Endothelial cell of umbilical vein (primary cell): Measurements from ENCODE around the gene SFXN3. TPM values are rescaled to one million over a fixed set of nuclear protein-coding genes. Genes with fewer than 3 reads are reported as not detected.
A peak's percentile ranks its signal among the peaks of the same experiment; 100 is the strongest.
"Not testable (repeated sequence)": the region's sequence is repeated elsewhere in the genome, so short reads cannot be mapped to it uniquely, and the experiment has no call there.

Experiments
- BruUV-seq: library from RNA; stranded (reverse); fragments of 400-500 nt; replicated peaks from 2 replicates; lab custom pipeline; 2021; lab: Mats Ljungman, UMichigan
- CTCF ChIA-PET: fragments of 300-600, 350-600 bp; sonication (Branson Sonifier 250); formaldehyde crosslinking; loops from one replicate; lab custom pipeline; 2021; ENCODE audit warnings: antibody characterized with exemption, inconsistent platforms; lab: Charles Lee
- POLR2A ChIA-PET: fragments of 300-600, 350-600 bp; sonication (Branson Sonifier 250); formaldehyde crosslinking; loops from one replicate; lab custom pipeline; 2021; ENCODE audit warnings: antibody characterized with exemption, inconsistent platforms; lab: Charles Lee
- DNase-seq: peaks from one replicate; pipeline ENCODE4 v3.0.0-alpha.2; 2011; ENCODE audit warnings: low read depth, low spot score
- FAIRE-seq: peaks from 2 replicates; lab custom pipeline; 2011; peaks lifted over from hg19 to GRCh38; lab: Jason Lieb, UNC
- H2AFZ ChIP-seq: 2 replicates; pipeline ENCODE4 v1.6.0; 2012; ENCODE audit warnings: low read depth, low read length, control low read depth, inconsistent platforms
- H3K27ac ChIP-seq: 2 replicates; pipeline ENCODE4 v1.5.1; 2011; ENCODE audit warnings: low read depth, mild to moderate bottlenecking, control low read depth, low read length, moderate library complexity; ENCODE audit not compliant: insufficient read depth
- H3K27me3 ChIP-seq, 2 experiments: 2 replicates each; pipeline versions ENCODE4 v1.6.0 to v1.6.1; 2011; ENCODE audit warnings: low read length in 2 of 2, mixed read lengths in 1 of 2; ENCODE audit not compliant: control insufficient read depth in 2 of 2, insufficient read depth in 2 of 2
- H3K36me3 ChIP-seq, 2 experiments: 2 replicates in 1 of 2; 3 replicates in 1 of 2; pipeline ENCODE4 v1.5.1; 2011; ENCODE audit warnings: low read length in 2 of 2, mild to moderate bottlenecking in 1 of 2, moderate library complexity in 1 of 2; ENCODE audit not compliant: control insufficient read depth in 2 of 2, insufficient read depth in 2 of 2; ENCODE audit errors: extremely low read depth in 1 of 2
- H3K4me1 ChIP-seq: 3 replicates; pipeline ENCODE4 v1.5.1; 2011; ENCODE audit warnings: mild to moderate bottlenecking, low read length; ENCODE audit not compliant: control insufficient read depth, insufficient read depth; ENCODE audit errors: extremely low read depth
- H3K4me2 ChIP-seq: 2 replicates; pipeline ENCODE4 v1.6.1; 2011; ENCODE audit warnings: low read length, control low read depth, mixed read lengths; ENCODE audit not compliant: insufficient read depth
- H3K4me3 ChIP-seq, 3 experiments: fragments of 200-600 bp in 1 of 3; sonication (generic), shearing (Covaris generic) in 1 of 3; replicated peaks in 1 of 3; 2 replicates each; pipeline ENCODE4 v1.5.1; 2011 to 2016; ENCODE audit warnings: control low read depth in 3 of 3, low read length in 3 of 3, mild to moderate bottlenecking in 2 of 3, inconsistent platforms in 1 of 3, low read depth in 1 of 3, moderate library complexity in 1 of 3; ENCODE audit not compliant: insufficient read depth in 1 of 3
- H3K79me2 ChIP-seq: 2 replicates; pipeline ENCODE4 v1.6.0; 2012; ENCODE audit warnings: low read length, inconsistent platforms; ENCODE audit not compliant: control insufficient read depth, insufficient read depth
- H3K9ac ChIP-seq: replicated peaks from 2 replicates; pipeline ENCODE3; 2011; ENCODE audit warnings: low read length, control low read depth; ENCODE audit not compliant: insufficient read depth; ENCODE audit errors: extremely low read depth
- H3K9me1 ChIP-seq: replicated peaks from 3 replicates; pipeline ENCODE4 v1.6.0; 2011; ENCODE audit warnings: mild to moderate bottlenecking, low read length; ENCODE audit not compliant: control insufficient read depth, insufficient read depth; ENCODE audit errors: extremely low read depth
- H3K9me3 ChIP-seq: replicated peaks from 2 replicates; pipeline ENCODE4 v1.5.1; 2012; ENCODE audit warnings: low read length, inconsistent platforms; ENCODE audit not compliant: control insufficient read depth, insufficient read depth
- H4K20me1 ChIP-seq: replicated peaks from 2 replicates; pipeline ENCODE3; 2011; ENCODE audit warnings: mild to moderate bottlenecking, low read length; ENCODE audit not compliant: control insufficient read depth, insufficient read depth; ENCODE audit errors: extremely low read depth
- GATA2 ChIP-seq: IDR thresholded peaks from 2 replicates; pipeline ENCODE4 v1.7.0; 2011; ENCODE audit warnings: low read depth, mild to moderate bottlenecking, moderate library complexity, mixed read lengths, low read length; ENCODE audit not compliant: insufficient read length, insufficient read depth
- JUN ChIP-seq: IDR thresholded peaks from 2 replicates; pipeline ENCODE4 v1.6.1; 2011; ENCODE audit warnings: borderline replicate concordance, low read depth; ENCODE audit not compliant: insufficient read length, insufficient read depth
- POLR2A ChIP-seq: IDR thresholded peaks from 2 replicates; pipeline ENCODE4 v1.6.1; 2012; ENCODE audit warnings: low read depth, mild to moderate bottlenecking, control low read depth, low read length
- POLR2AphosphoS5 ChIP-seq: IDR thresholded peaks from 2 replicates; pipeline ENCODE4 v1.6.1; 2012; ENCODE audit warnings: low read depth, mild to moderate bottlenecking, control low read depth, low read length, moderate library complexity; ENCODE audit not compliant: insufficient read depth
- dilution Hi-C: fragments of 300-500 bp; cut with MboI; formaldehyde crosslinking; loops from one replicate; pipeline ENCODE4 v1.15.0; 2019; ENCODE audit warnings: low sequenced_read_pairs; ENCODE audit not compliant: extremely low pct_ligation_motif_present
- intact Hi-C: fragments of 100-400 bp; cut with micrococcal nuclease; formaldehyde crosslinking; loops from one replicate; pipeline ENCODE4 v1.10.0; 2022
- polyA plus RNA-seq, 4 experiments: library from polyadenylated mRNA; depleted of rRNA in 3 of 4; stranded (reverse) in 3 of 4; unstranded in 1 of 4; fragments of >200 nt; gene quantifications; 2 replicates each; pipeline versions ENCODE4 v1.2.1 to v1.2.3, GENCODE V29; 2011 to 2012; ENCODE audit warnings: missing spikeins in 1 of 4
- total RNA-seq: library from RNA; stranded (reverse); gene quantifications from 2 replicates; pipeline ENCODE4 v1.2.3, GENCODE V29; 2021
- TF ChIP-seq, protein P1 (sequence below), 2 donors: IDR thresholded peaks; 1 replicate in 1 of 2; 2 replicates in 1 of 2; pipeline ENCODE4 v1.5.1; 2011; ENCODE audit warnings: low read length in 2 of 2, mild to moderate bottlenecking in 2 of 2, moderate library complexity in 2 of 2, control low read depth in 1 of 2, inconsistent platforms in 1 of 2, low read depth in 1 of 2; ENCODE audit not compliant: insufficient read depth in 1 of 2; ENCODE audit errors: extremely low read depth in 1 of 2

Gene SFXN3
- total and polyA plus RNA-seq, 2 donors (not counting 3 experiments of a cell fraction or from before 2014, with no cell fraction given) = 83.1 to 117 TPM

DNA sequence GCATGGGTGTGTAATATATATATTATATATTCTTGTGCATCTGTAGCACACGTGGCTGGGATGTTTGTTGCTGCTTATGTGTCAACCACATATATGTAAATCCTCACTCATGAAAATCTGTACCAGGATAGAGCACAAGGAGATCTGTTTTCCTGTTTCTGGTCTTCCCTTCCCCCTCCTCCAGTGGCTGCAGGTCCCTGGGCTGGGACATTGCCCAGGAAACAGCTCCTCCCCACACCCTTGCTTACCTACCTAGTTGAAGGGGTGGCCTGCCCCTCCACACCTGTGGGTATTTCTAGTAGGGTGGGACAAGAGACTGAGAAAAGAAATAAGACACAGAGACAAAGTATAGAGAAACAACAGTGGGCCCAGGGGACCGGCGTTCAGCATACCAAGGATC is 2.2 kb downstream of the SFXN3 start:
- peaks cover 16% of the 10 kb centered on the region for H3K4me1 ChIP-seq
- FAIRE-seq = no peak
- H3K79me2 ChIP-seq = peaks cover 11% of the 10 kb centered on the region
- H3K4me2 ChIP-seq = peak overlapping the region; percentile 66
- H3K9ac ChIP-seq = no peak overlapping the region
- H3K27me3 ChIP-seq = peaks cover 0 to 8% of the 10 kb centered on the region in 2 experiments
- no peak for TF ChIP-seq POLR2A
- TF ChIP-seq JUN = no peak
- TF ChIP-seq, protein P1, sequence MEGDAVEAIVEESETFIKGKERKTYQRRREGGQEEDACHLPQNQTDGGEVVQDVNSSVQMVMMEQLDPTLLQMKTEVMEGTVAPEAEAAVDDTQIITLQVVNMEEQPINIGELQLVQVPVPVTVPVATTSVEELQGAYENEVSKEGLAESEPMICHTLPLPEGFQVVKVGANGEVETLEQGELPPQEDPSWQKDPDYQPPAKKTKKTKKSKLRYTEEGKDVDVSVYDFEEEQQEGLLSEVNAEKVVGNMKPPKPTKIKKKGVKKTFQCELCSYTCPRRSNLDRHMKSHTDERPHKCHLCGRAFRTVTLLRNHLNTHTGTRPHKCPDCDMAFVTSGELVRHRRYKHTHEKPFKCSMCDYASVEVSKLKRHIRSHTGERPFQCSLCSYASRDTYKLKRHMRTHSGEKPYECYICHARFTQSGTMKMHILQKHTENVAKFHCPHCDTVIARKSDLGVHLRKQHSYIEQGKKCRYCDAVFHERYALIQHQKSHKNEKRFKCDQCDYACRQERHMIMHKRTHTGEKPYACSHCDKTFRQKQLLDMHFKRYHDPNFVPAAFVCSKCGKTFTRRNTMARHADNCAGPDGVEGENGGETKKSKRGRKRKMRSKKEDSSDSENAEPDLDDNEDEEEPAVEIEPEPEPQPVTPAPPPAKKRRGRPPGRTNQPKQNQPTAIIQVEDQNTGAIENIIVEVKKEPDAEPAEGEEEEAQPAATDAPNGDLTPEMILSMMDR (IDR thresholded peaks at IDR 0.05; ENCODE audit: extremely low read depth in 1 of 2, insufficient read depth in 1 of 2, low read depth in 1 of 2, low read length in 2 of 2) = no peak
- no peak for TF ChIP-seq GATA2
- TF ChIP-seq POLR2AphosphoS5 = no peak
- intact Hi-C loops = loop anchor here (2.0 to 5.0 kb wide), 2 partner anchors 14 to 34 kb away; no protein-coding TSS in a partner anchor
- ChIA-PET POLR2A (no interaction called here), CTCF (interaction anchor here (1.0 to 6.3 kb wide), 3 partner anchors 8 to 17 kb away, joined by 4 to 74 read pairs (median 66); no protein-coding TSS in a partner anchor)
- DNase-seq = no peak
- H3K36me3 ChIP-seq = peaks cover 18 to 31% of the 10 kb centered on the region in 2 experiments
- no peak overlapping the region for H2AFZ ChIP-seq
- peak overlapping the region; percentile 91 for H3K27ac ChIP-seq
- peak overlapping the region in 2 of 3 experiments; percentile 71 to 77 for H3K4me3 ChIP-seq
- H4K20me1 ChIP-seq = no peaks in the 10 kb centered on the region
- no peaks in the 10 kb centered on the region for H3K9me1 ChIP-seq
- no TSS peak for BruUV-seq
- no peaks in the 10 kb centered on the region for H3K9me3 ChIP-seq
- dilution Hi-C loops = no loop called here

DNA sequence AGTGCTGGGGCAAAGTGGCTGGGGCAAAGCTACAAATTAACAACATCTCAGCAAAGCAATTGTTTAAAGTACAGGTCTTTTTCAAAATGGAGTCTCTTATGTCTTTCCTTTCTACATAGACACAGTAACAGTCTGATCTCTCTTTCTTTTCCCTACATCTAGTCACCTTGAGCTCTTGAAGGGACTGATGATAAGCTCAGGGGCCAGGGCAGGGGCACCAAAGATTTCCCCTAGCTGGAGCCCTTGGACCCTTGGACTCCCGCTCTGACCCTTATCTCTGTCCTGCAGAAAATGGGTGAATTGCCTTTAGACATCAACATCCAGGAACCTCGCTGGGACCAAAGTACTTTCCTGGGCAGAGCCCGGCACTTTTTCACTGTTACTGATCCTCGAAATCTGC is 3.4 kb downstream of the SFXN3 start:
- H3K27me3 ChIP-seq, DNase-seq, H3K4me3 ChIP-seq, H3K9ac ChIP-seq, H4K20me1 ChIP-seq, H3K9me1 ChIP-seq, FAIRE-seq, H3K9me3 ChIP-seq, dilution Hi-C loops, POLR2A ChIA-PET, BruUV-seq, H2AFZ ChIP-seq, H3K27ac ChIP-seq, H3K4me2 ChIP-seq: not testable (repeated sequence)
- CTCF ChIA-PET = interaction anchor here (0.8 to 9.9 kb wide), 6 partner anchors 8 to 61 kb away, joined by 3 to 104 read pairs (median 4); no protein-coding TSS in a partner anchor
- peaks cover 16% of the 10 kb centered on the region for H3K4me1 ChIP-seq
- intact Hi-C loops = loop anchor here (5.0 kb wide), 1 partner anchor 33 kb away; no protein-coding TSS in a partner anchor
- peaks cover 18 to 40% of the 10 kb centered on the region in 2 experiments for H3K36me3 ChIP-seq
- H3K79me2 ChIP-seq = peaks cover 11% of the 10 kb centered on the region
